SK-N-SH treated with all-trans-retinoic acid at 6 μM for 48 hours (cell line): ENCODE data around the gene RPRD1A.
"Not testable (repeated sequence)": the region's sequence is repeated elsewhere in the genome, so short reads cannot be mapped to it uniquely, and the experiment has no call there.

Experiments used
- CREB5 ChIP-seq: fragments of 250-450 bp; sonication (Bioruptor Pico); IDR thresholded peaks from 2 replicates; pipeline ENCODE4 v1.5.1; 2020; ENCODE audit warnings: low read depth, mild to moderate bottlenecking, moderate library complexity
- CSDC2 ChIP-seq: fragments of 250-450 bp; sonication (Bioruptor Pico); IDR thresholded peaks from 2 replicates; pipeline ENCODE4 v1.5.0; 2020; ENCODE audit warnings: mild to moderate bottlenecking, moderate library complexity
- ISL1 ChIP-seq: fragments of 250-450 bp; sonication (Bioruptor Pico); IDR thresholded peaks from 2 replicates; pipeline ENCODE4 v2.1.2; 2022; ENCODE audit warnings: mild to moderate bottlenecking, moderate library complexity
- OSR1 ChIP-seq: fragments of 250-450 bp; sonication (Bioruptor Pico); IDR thresholded peaks from 2 replicates; pipeline ENCODE4 v1.8.0; 2022; ENCODE audit warnings: moderate library complexity, mild to moderate bottlenecking, inconsistent platforms
- PATZ1 ChIP-seq: fragments of 250-450 bp; sonication (Bioruptor Pico); IDR thresholded peaks from 2 replicates; pipeline ENCODE4 v1.8.0; 2020; ENCODE audit warnings: mild to moderate bottlenecking, moderate library complexity, borderline replicate concordance
- SNAI2 ChIP-seq: fragments of 250-450 bp; sonication (Bioruptor Pico); IDR thresholded peaks from 2 replicates; pipeline ENCODE4 v1.5.0; 2020; ENCODE audit warnings: mild to moderate bottlenecking, moderate library complexity
- TOX ChIP-seq: fragments of 250-450 bp; sonication (Bioruptor Pico); IDR thresholded peaks from 2 replicates; pipeline ENCODE4 v1.8.0; 2021; ENCODE audit warnings: mild to moderate bottlenecking, moderate library complexity, borderline replicate concordance
- TSHZ2 ChIP-seq: fragments of 250-450 bp; sonication (Bioruptor Pico); IDR thresholded peaks from 2 replicates; pipeline ENCODE4 v1.5.0; 2020; ENCODE audit warnings: mild to moderate bottlenecking, moderate library complexity
- ZC3H10 ChIP-seq: fragments of 250-450 bp; sonication (Bioruptor Pico); IDR thresholded peaks from 2 replicates; pipeline ENCODE4 v1.5.1; 2021; ENCODE audit warnings: mild to moderate bottlenecking, moderate library complexity
- ZFP30 ChIP-seq: fragments of 450-650 bp; formaldehyde crosslinking; IDR thresholded peaks from 2 replicates; pipeline ENCODE4 v1.5.0; 2022; ENCODE audit warnings: mild to moderate bottlenecking, moderate library complexity
- ZNF565 ChIP-seq: fragments of 450-650 bp; formaldehyde crosslinking; conservative IDR thresholded peaks from 2 replicates; pipeline ENCODE4 v1.5.0; 2020; ENCODE audit warnings: low read depth, mild to moderate bottlenecking, moderate library complexity
- ZNF8 ChIP-seq: fragments of 450-650 bp; formaldehyde crosslinking; IDR thresholded peaks from 2 replicates; pipeline ENCODE4 v1.5.0; 2020; ENCODE audit warnings: mild to moderate bottlenecking, moderate library complexity

- not testable (repeated sequence) for TF ChIP-seq ZNF565; ZNF8 (CRISPR knock-in tag); PATZ1 (CRISPR knock-in tag); CSDC2 (CRISPR knock-in tag); TSHZ2 (CRISPR knock-in tag); ISL1 (CRISPR knock-in tag); ZFP30 (CRISPR knock-in tag); ZC3H10 (CRISPR knock-in tag); SNAI2 (CRISPR knock-in tag); OSR1; CREB5 (CRISPR knock-in tag); TOX (CRISPR knock-in tag)
Measured at GRCh38 chr18:36072406-36072805, 5.0 kb upstream of the RPRD1A start.
